OCI-LY7 (cell line): ENCODE data around the gene IL12RB2. TPM values are rescaled to one million over a fixed set of nuclear protein-coding genes. Genes with fewer than 3 reads are reported as not detected.

Experiments
- BruUV-seq: library from RNA; stranded (reverse); fragments of 400-500 nt; replicated peaks from 2 replicates; lab custom pipeline; 2021; lab: Mats Ljungman, UMichigan
- CTCF ChIA-PET: fragments of 300-600 bp; sonication (Branson Sonifier 250); formaldehyde crosslinking; loops from one replicate; lab custom pipeline; 2022; ENCODE audit warnings: antibody characterized with exemption; ENCODE audit not compliant: unreplicated experiment; lab: Charles Lee
- POLR2A ChIA-PET: fragments of 300-600 bp; sonication (Branson Sonifier 250); formaldehyde crosslinking; loops from one replicate; lab custom pipeline; 2022; ENCODE audit warnings: antibody characterized with exemption; lab: Charles Lee
- DNase-seq: peaks from one replicate; pipeline ENCODE4 v3.0.0-alpha.2; 2015; ENCODE audit warnings: low spot score
- H2AFZ ChIP-seq: fragments of 200-600 bp; sonication (generic), shearing (Covaris generic); 2 replicates; pipeline ENCODE4 v1.6.1; 2014; ENCODE audit warnings: mild to moderate bottlenecking, antibody characterized with exemption, low read length, moderate library complexity
- H3K27ac ChIP-seq: fragments of 200-600 bp; sonication (generic); 2 replicates; pipeline ENCODE4 v1.5.1; 2014; ENCODE audit warnings: mixed run types, low read depth, mild to moderate bottlenecking, moderate library complexity, low read length, inconsistent platforms; ENCODE audit not compliant: poor library complexity, severe bottlenecking
- H3K36me3 ChIP-seq: fragments of 200-600 bp; sonication (generic); 2 replicates; pipeline ENCODE4 v1.6.1; 2014; ENCODE audit warnings: mild to moderate bottlenecking, antibody characterized with exemption, low read length, moderate library complexity, mixed read lengths; ENCODE audit not compliant: insufficient read depth
- H3K4me1 ChIP-seq: fragments of 200-600 bp; sonication (generic); 2 replicates; pipeline ENCODE4 v1.5.1; 2014; ENCODE audit warnings: mild to moderate bottlenecking, low read length; ENCODE audit not compliant: insufficient read depth, poor library complexity, severe bottlenecking
- H3K4me2 ChIP-seq: fragments of 200-600 bp; sonication (generic); 2 replicates; pipeline ENCODE4 v1.6.1; 2014; ENCODE audit warnings: mild to moderate bottlenecking, low read length
- H3K4me3 ChIP-seq: fragments of 200-600 bp; sonication (generic); 2 replicates; pipeline ENCODE4 v1.5.1; 2014; ENCODE audit warnings: mild to moderate bottlenecking, low read depth, low read length; ENCODE audit not compliant: poor library complexity, severe bottlenecking
- H3K79me2 ChIP-seq: fragments of 200-600 bp; sonication (generic); 2 replicates; pipeline ENCODE4 v1.6.1; 2016; ENCODE audit warnings: low read depth, mild to moderate bottlenecking, low read length, moderate library complexity, mixed read lengths; ENCODE audit not compliant: insufficient read depth
- H3K9me2 ChIP-seq: fragments of 200-600 bp; sonication (generic); 2 replicates; pipeline ENCODE4 v1.6.1; 2016; ENCODE audit warnings: mild to moderate bottlenecking, low read length, mixed read lengths; ENCODE audit not compliant: insufficient read depth
- H3K9me3 ChIP-seq: fragments of 200-600 bp; sonication (generic); 2 replicates; pipeline ENCODE4 v1.6.1; 2014; ENCODE audit warnings: mild to moderate bottlenecking, mixed run types, low read length, mixed read lengths
- H4K20me1 ChIP-seq: fragments of 200-600 bp; sonication (generic); 2 replicates; pipeline ENCODE4 v1.6.1; 2014; ENCODE audit warnings: mild to moderate bottlenecking, antibody characterized with exemption, low read length, moderate library complexity, mixed read lengths; ENCODE audit not compliant: insufficient read depth
- EZH2phosphoT487 ChIP-seq: fragments of 200-600 bp; sonication (generic); IDR thresholded peaks from 2 replicates; pipeline ENCODE4 v1.6.1; 2018; ENCODE audit warnings: low read depth, borderline replicate concordance, mild to moderate bottlenecking, mixed run types, antibody characterized with exemption, low read length, moderate library complexity, mixed read lengths
- intact Hi-C: fragments of 100-400 bp; cut with micrococcal nuclease; formaldehyde crosslinking; loops from one replicate; pipeline ENCODE4 v1.10.0; 2022; ENCODE audit not compliant: unreplicated experiment
- total RNA-seq, 2 experiments: library from RNA; depleted of rRNA in 1 of 2; stranded (reverse); fragments of >200 nt in 1 of 2; shearing (Covaris generic) in 1 of 2; gene quantifications; 2 replicates each; pipeline ENCODE4 v1.2.3, GENCODE V29; 2014 to 2022
- TF ChIP-seq, protein P1 (sequence below): fragments of 200-600 bp; sonication (generic); conservative IDR thresholded peaks from 2 replicates; pipeline ENCODE4 v1.5.1; 2014; ENCODE audit warnings: mild to moderate bottlenecking, antibody characterized with exemption, low read length, moderate library complexity, mixed read lengths

IL12RB2 gene
- total RNA-seq, 2 experiments from 2014 or later = not detected

DNA sequence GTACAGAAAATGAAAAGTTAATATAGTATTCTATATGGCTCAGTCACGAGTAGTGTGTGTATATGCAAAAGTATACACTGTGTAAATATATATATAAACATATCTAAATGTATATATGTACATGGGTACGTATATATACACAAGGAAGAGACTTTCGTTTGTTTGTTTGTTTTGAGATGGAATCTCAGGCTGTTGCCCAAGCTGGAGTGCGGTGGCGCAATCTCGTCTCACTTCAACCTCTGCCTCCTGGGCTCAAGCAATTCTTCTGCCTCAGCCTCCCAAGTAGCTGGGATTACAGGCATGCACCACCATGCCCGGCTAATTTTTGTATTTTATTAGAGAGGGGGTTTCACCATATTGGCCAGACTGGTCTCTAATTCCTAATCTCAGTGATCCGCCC is 16.4 kb downstream of the IL12RB2 start:
- H3K4me1 ChIP-seq = no peaks in the 10 kb centered on the region
- no peak overlapping the region for H3K4me2 ChIP-seq
- no peaks in the 10 kb centered on the region for H3K9me3 ChIP-seq
- H3K79me2 ChIP-seq = no peaks in the 10 kb centered on the region
- POLR2A ChIA-PET = no interaction called here
- H4K20me1 ChIP-seq = no peaks in the 10 kb centered on the region
- intact Hi-C loops = no loop called here
- no TSS peak for BruUV-seq
- H3K36me3 ChIP-seq = no peaks in the 10 kb centered on the region
- no peaks in the 10 kb centered on the region for H3K9me2 ChIP-seq
- DNase-seq = no peak
- CTCF ChIA-PET = no interaction called here
- H3K4me3 ChIP-seq = no peak overlapping the region
- no peak overlapping the region for H3K27ac ChIP-seq
- TF ChIP-seq EZH2phosphoT487 = no peak
- TF ChIP-seq, protein P1, sequence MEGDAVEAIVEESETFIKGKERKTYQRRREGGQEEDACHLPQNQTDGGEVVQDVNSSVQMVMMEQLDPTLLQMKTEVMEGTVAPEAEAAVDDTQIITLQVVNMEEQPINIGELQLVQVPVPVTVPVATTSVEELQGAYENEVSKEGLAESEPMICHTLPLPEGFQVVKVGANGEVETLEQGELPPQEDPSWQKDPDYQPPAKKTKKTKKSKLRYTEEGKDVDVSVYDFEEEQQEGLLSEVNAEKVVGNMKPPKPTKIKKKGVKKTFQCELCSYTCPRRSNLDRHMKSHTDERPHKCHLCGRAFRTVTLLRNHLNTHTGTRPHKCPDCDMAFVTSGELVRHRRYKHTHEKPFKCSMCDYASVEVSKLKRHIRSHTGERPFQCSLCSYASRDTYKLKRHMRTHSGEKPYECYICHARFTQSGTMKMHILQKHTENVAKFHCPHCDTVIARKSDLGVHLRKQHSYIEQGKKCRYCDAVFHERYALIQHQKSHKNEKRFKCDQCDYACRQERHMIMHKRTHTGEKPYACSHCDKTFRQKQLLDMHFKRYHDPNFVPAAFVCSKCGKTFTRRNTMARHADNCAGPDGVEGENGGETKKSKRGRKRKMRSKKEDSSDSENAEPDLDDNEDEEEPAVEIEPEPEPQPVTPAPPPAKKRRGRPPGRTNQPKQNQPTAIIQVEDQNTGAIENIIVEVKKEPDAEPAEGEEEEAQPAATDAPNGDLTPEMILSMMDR = no peak
- H2AFZ ChIP-seq = no peak overlapping the region

DNA sequence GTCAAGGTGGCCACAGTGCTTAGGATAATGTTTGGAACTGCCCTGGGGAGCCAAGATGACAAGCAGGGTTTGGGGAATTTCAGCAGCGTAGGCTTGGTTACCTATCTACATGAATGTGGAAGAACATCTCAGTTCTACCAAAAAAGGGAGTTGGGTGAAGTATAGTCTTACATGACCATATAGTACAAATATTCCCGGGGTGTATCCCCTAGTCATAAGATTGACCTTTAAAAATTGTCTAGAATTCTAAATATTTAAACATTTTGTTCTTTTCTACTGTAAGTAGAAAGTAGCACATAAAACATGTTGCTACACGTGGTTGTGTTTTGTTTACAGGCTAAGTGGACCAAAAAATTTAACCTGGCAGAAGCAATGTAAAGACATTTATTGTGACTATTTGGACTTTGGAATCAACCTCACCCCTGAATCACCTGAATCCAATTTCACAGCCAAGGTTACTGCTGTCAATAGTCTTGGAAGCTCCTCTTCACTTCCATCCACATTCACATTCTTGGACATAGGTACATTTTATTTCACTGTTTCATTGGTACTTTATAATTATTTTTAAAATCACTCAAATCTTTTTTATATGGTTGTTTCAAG is 20.3 kb downstream of the IL12RB2 start:
- BruUV-seq = no TSS peak
- Histone ChIP-seq H3K9me3 (no peaks in the 10 kb centered on the region), H3K79me2 (no peaks in the 10 kb centered on the region), H3K4me2 (no peak overlapping the region), H4K20me1 (no peaks in the 10 kb centered on the region), H3K27ac (no peak overlapping the region), H3K9me2 (no peaks in the 10 kb centered on the region), H3K36me3 (no peaks in the 10 kb centered on the region), H2AFZ (no peak overlapping the region), H3K4me1 (no peaks in the 10 kb centered on the region), H3K4me3 (no peak overlapping the region)
- no peak for TF ChIP-seq EZH2phosphoT487
- TF ChIP-seq, protein P1 = no peak
- intact Hi-C loops = no loop called here
- CTCF ChIA-PET = no interaction called here
- POLR2A ChIA-PET = no interaction called here
- DNase-seq = no peak

DNA sequence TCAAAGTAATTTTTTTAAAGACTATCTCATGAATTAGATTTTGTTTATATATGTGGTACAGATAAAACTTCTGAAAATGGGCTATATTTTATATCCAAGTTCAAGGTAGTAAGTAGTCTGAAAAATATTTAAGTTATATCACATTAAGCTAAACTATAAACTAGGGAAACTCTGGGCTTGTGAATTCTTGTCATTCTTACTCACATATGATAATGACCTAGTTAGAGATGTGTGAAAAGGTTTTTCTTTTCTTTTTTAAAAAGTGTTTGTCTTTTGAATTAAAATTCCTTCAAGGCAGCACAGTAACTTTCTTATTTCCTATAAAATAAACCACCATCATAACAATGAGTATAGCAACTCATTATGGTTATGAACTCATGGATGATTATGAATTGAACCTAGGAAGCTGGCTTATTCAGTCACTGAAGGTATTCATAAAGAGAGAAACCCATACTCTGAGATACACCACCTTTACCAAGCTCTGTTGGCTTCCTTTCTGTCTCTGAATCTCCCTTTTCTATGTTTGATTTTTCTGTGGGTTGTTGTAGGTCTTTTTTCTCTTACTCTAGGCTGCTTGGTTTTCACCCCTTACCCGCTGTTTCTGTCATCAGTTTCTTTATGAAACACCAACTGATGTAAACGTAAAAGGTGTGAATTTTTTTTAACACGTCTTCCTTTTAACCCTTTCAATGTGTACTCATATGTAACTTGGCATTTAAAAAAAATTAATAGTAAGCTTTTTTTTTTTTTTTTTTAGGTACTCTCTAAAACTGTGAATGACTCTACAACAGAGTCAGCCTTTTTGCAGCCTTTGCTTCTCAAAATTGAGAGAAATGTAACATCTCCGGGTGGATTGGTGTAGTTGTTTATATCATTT is 25.2 kb downstream of the IL12RB2 start:
- Histone ChIP-seq H3K4me1 (no peaks in the 10 kb centered on the region), H3K79me2 (no peaks in the 10 kb centered on the region)

More for the DNA sequence above, 25.2 kb downstream of the IL12RB2 start:
- H3K9me2 ChIP-seq = no peaks in the 10 kb centered on the region
- no peak overlapping the region for H3K27ac ChIP-seq
- intact Hi-C loops = no loop called here
- no peak overlapping the region for H2AFZ ChIP-seq
- ChIA-PET POLR2A (interaction anchor here (0.6 to 1.1 kb wide), 2 partner anchors 11 to 282 kb away, joined by 3 to 4 read pairs; no protein-coding TSS in a partner anchor), CTCF (interaction anchor here (0.6 kb wide), 1 partner anchor 11 kb away, joined by 3 read pairs; no protein-coding TSS in a partner anchor)
- TF ChIP-seq EZH2phosphoT487 = no peak
- TF ChIP-seq, protein P1 = no peak
- no peaks in the 10 kb centered on the region for H3K36me3 ChIP-seq
- no peaks in the 10 kb centered on the region for H4K20me1 ChIP-seq
- no TSS peak for BruUV-seq
- no peak overlapping the region for H3K4me2 ChIP-seq
- H3K4me3 ChIP-seq = no peak overlapping the region
- H3K9me3 ChIP-seq = no peaks in the 10 kb centered on the region
- DNase-seq = no peak
